Trophoblast cell (in vitro differentiated cells and primary cell): ENCODE measurements around the gene IL1RAPL1.

Experiments
- DNase-seq, 2 donors: peaks; one replicate each; pipeline ENCODE4 v3.0.0-alpha.2; 2016
- H2AFZ ChIP-seq: 2 replicates; pipeline ENCODE4 v1.6.1; 2013; ENCODE audit warnings: low read length, moderate library complexity, mild to moderate bottlenecking; ENCODE audit not compliant: insufficient read depth, poor library complexity
- H2AK5ac ChIP-seq: 2 replicates; pipeline ENCODE4 v1.6.1; 2013; ENCODE audit warnings: mild to moderate bottlenecking, low read length
- H2BK120ac ChIP-seq: 2 replicates; pipeline ENCODE4 v1.6.1; 2013; ENCODE audit warnings: low read length, mild to moderate bottlenecking, moderate library complexity; ENCODE audit not compliant: insufficient read depth, poor library complexity
- H2BK12ac ChIP-seq: 2 replicates; pipeline ENCODE4 v1.6.1; 2013; ENCODE audit warnings: mild to moderate bottlenecking, low read length, moderate library complexity
- H2BK5ac ChIP-seq: 2 replicates; pipeline ENCODE4 v1.6.1; 2013; ENCODE audit warnings: low read length, low read depth, moderate library complexity, mild to moderate bottlenecking; ENCODE audit not compliant: poor library complexity
- H3K14ac ChIP-seq: 2 replicates; pipeline ENCODE4 v1.6.1; 2013; ENCODE audit warnings: mild to moderate bottlenecking, low read length
- H3K18ac ChIP-seq: 2 replicates; pipeline ENCODE4 v1.6.1; 2013; ENCODE audit warnings: mild to moderate bottlenecking, low read length
- H3K23ac ChIP-seq: 2 replicates; pipeline ENCODE4 v1.6.1; 2013; ENCODE audit warnings: low read length
- H3K27ac ChIP-seq: 2 replicates; pipeline ENCODE4 v1.5.1; 2013; ENCODE audit warnings: low read depth, mild to moderate bottlenecking, inconsistent platforms, low read length, moderate library complexity
- H3K27me3 ChIP-seq: 2 replicates; pipeline ENCODE4 v1.6.1; 2013; ENCODE audit warnings: inconsistent platforms, mild to moderate bottlenecking, low read length, moderate library complexity; ENCODE audit not compliant: insufficient read depth
- H3K36me3 ChIP-seq, 2 experiments: 1 replicate in 1 of 2; 2 replicates in 1 of 2; pipeline ENCODE4 v1.6.1; 2013; ENCODE audit warnings: low read length in 2 of 2, mild to moderate bottlenecking in 2 of 2, moderate library complexity in 1 of 2; ENCODE audit not compliant: insufficient read depth in 2 of 2, control insufficient read depth in 1 of 2
- H3K4ac ChIP-seq: 2 replicates; pipeline ENCODE4 v1.6.1; 2013; ENCODE audit warnings: low read depth, mild to moderate bottlenecking, low read length, moderate library complexity
- H3K4me1 ChIP-seq, 2 experiments: 1 replicate in 1 of 2; 2 replicates in 1 of 2; pipeline ENCODE4 v1.6.1; 2013; ENCODE audit warnings: low read length in 2 of 2, mild to moderate bottlenecking in 2 of 2, moderate library complexity in 1 of 2; ENCODE audit not compliant: insufficient read depth in 2 of 2, control insufficient read depth in 1 of 2
- H3K4me2 ChIP-seq: 2 replicates; pipeline ENCODE4 v1.6.1; 2013; ENCODE audit warnings: inconsistent platforms, mild to moderate bottlenecking, low read length, moderate library complexity
- H3K4me3 ChIP-seq: 2 replicates; pipeline ENCODE4 v1.5.1; 2013; ENCODE audit warnings: mild to moderate bottlenecking, low read depth, low read length, inconsistent platforms
- H3K79me1 ChIP-seq: one replicate; pipeline ENCODE4 v1.6.1; 2013; ENCODE audit warnings: low read length
- H3K79me2 ChIP-seq: 2 replicates; pipeline ENCODE4 v1.6.1; 2013; ENCODE audit warnings: low read length, mild to moderate bottlenecking; ENCODE audit not compliant: control insufficient read depth, insufficient read depth, poor library complexity
- H3K9ac ChIP-seq: 2 replicates; pipeline ENCODE4 v1.6.1; 2013; ENCODE audit warnings: mild to moderate bottlenecking, low read length
- H3K9me3 ChIP-seq: 2 replicates; pipeline ENCODE4 v1.6.1; 2013; ENCODE audit warnings: low read depth, mild to moderate bottlenecking, control low read depth, inconsistent platforms, low read length; ENCODE audit not compliant: insufficient read depth
- H4K12ac ChIP-seq: 2 replicates; pipeline ENCODE4 v1.6.1; 2013; ENCODE audit warnings: low read depth, mild to moderate bottlenecking, low read length, moderate library complexity
- H4K8ac ChIP-seq: 2 replicates; pipeline ENCODE4 v1.6.1; 2013; ENCODE audit warnings: low read depth, mild to moderate bottlenecking, low read length, moderate library complexity
- H4K91ac ChIP-seq: one replicate; pipeline ENCODE4 v1.6.1; 2013; ENCODE audit warnings: low read depth, mild to moderate bottlenecking, low read length, moderate library complexity
- WGBS: extraction: QIAGEN DNeasy Blood & Tissue Kit; methylation state at CpG from one replicate; pipeline ENCODE4 v1.1.7; 2013; ENCODE audit warnings: missing lambda C conversion rate; ENCODE audit not compliant: insufficient read length, insufficient coverage; ENCODE audit errors: extremely low coverage; 5-methylcytosine and 5-hydroxymethylcytosine counted together

The IL1RAPL1 gene

DNA sequence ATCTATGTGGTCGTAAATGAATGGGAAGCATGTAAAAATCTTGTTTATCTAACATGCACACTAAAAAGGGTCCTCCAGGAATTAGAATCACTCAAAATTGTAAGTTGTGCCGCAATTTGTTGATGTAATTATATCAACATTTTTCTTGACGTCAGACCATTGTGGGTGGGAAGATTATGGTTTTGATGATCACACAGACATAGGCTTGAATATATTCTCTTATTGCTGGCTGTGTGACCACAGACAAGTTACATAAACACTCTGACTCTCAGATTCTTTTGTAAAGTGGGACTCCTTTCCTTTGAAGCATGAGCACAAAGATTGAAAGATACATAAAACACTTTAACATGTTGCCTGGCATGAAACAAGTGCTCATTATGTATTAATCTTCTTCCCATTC, 51.5 kb downstream of the IL1RAPL1 start:
- Histone ChIP-seq H3K79me1 (no peaks in the 10 kb centered on the region), H3K9me3 (no peaks in the 10 kb centered on the region), H2BK120ac (no peak overlapping the region), H3K27me3 (no peaks in the 10 kb centered on the region), H3K79me2 (no peaks in the 10 kb centered on the region), H3K36me3 (no peaks in the 10 kb centered on the region), H4K8ac (no peak overlapping the region), H2AK5ac (no peak overlapping the region), H3K4me3 (no peak overlapping the region), H4K91ac (no peak overlapping the region), H3K23ac (no peak overlapping the region), H3K4me2 (no peak overlapping the region), H3K4me1 (no peaks in the 10 kb centered on the region), H3K18ac (no peak overlapping the region), H2AFZ (no peak overlapping the region), H2BK5ac (no peak overlapping the region), H3K14ac (no peak overlapping the region), H4K12ac (no peak overlapping the region), H3K4ac (no peak overlapping the region), H3K9ac (no peak overlapping the region), H2BK12ac (no peak overlapping the region), H3K27ac (no peak overlapping the region)
- no peak for DNase-seq
- no CpG with 5 or more reads among the region's 3 CpGs for WGBS

DNA sequence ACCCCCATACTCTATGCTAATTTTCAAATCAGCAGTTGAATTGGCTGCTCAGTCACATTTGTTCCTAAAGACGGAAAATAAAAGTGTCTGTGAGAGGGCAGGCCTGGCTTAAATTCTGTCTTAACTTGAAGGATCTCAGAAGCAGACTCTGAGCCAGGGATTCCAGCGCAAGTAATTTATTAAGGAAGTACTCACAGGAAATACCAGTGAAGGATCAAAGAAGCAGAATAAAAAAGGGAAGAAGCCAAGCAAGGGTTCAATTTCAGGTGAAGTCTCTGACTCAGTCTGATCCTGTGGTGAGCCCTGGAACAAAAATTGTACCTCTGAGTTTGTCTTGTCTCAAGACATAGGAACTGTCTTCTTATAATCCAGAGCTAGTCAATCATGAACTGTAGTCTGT, 52.2 kb downstream of the IL1RAPL1 start:
- H3K4ac ChIP-seq: no peak overlapping the region
- H4K8ac ChIP-seq: no peak overlapping the region
- no peaks in the 10 kb centered on the region for H3K9me3 ChIP-seq
- no peak overlapping the region for H3K18ac ChIP-seq
- no peaks in the 10 kb centered on the region for H3K79me1 ChIP-seq
- no peaks in the 10 kb centered on the region for H3K4me1 ChIP-seq
- H3K14ac ChIP-seq: no peak overlapping the region
- H2BK120ac ChIP-seq: no peak overlapping the region
- H3K27ac ChIP-seq: no peak overlapping the region
- no peak overlapping the region for H3K9ac ChIP-seq
- no peak overlapping the region for H2BK5ac ChIP-seq
- H3K23ac ChIP-seq: no peak overlapping the region
- DNase-seq: no peak
- H2AFZ ChIP-seq: no peak overlapping the region
- no peaks in the 10 kb centered on the region for H3K36me3 ChIP-seq
- H4K91ac ChIP-seq: no peak overlapping the region
- no peak overlapping the region for H3K4me3 ChIP-seq
- H2BK12ac ChIP-seq: no peak overlapping the region
- no peak overlapping the region for H2AK5ac ChIP-seq
- no peak overlapping the region for H4K12ac ChIP-seq
- H3K79me2 ChIP-seq: no peaks in the 10 kb centered on the region
- no peaks in the 10 kb centered on the region for H3K27me3 ChIP-seq
- no CpG with 5 or more reads among the region's 2 CpGs for WGBS
- no peak overlapping the region for H3K4me2 ChIP-seq

DNA sequence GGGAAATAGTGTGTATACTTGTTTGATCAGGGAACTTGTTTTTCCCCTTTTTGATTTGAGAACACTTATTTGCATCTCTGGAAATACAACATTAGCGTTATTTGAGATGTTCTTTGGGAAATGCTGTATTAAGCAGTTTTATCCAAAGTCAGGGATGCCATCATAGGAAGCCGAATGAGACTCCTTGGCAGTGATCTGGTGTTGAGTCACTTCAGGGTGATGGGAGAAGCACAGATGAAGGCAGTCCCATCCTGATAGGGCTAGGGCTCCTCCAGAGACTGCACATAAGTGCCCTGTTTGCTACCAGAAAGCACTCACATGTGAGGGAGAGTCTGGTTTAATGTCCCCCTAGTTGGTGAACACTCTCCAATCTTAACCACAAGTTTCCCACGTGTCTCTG, 62.3 kb downstream of the IL1RAPL1 start:
- no peak overlapping the region for H3K9ac ChIP-seq
- H2AK5ac ChIP-seq: no peak overlapping the region
- no CpG with 5 or more reads among the region's 3 CpGs for WGBS
- H4K91ac ChIP-seq: no peak overlapping the region
- H3K27me3 ChIP-seq: no peaks in the 10 kb centered on the region
- no peak overlapping the region for H2BK12ac ChIP-seq
- H3K36me3 ChIP-seq: no peaks in the 10 kb centered on the region
- H2BK5ac ChIP-seq: no peak overlapping the region
- H3K4me2 ChIP-seq: no peak overlapping the region
- H2BK120ac ChIP-seq: no peak overlapping the region
- H3K4me3 ChIP-seq: no peak overlapping the region
- H3K23ac ChIP-seq: no peak overlapping the region
- H3K79me1 ChIP-seq: no peaks in the 10 kb centered on the region
- H2AFZ ChIP-seq: no peak overlapping the region
- H4K12ac ChIP-seq: no peak overlapping the region
- no peak for DNase-seq
- H3K9me3 ChIP-seq: no peaks in the 10 kb centered on the region
- no peak overlapping the region for H3K14ac ChIP-seq
- no peaks in the 10 kb centered on the region for H3K4me1 ChIP-seq
- H3K4ac ChIP-seq: no peak overlapping the region
- no peak overlapping the region for H3K18ac ChIP-seq
- no peaks in the 10 kb centered on the region for H3K79me2 ChIP-seq
- H4K8ac ChIP-seq: no peak overlapping the region
- H3K27ac ChIP-seq: no peak overlapping the region

DNA sequence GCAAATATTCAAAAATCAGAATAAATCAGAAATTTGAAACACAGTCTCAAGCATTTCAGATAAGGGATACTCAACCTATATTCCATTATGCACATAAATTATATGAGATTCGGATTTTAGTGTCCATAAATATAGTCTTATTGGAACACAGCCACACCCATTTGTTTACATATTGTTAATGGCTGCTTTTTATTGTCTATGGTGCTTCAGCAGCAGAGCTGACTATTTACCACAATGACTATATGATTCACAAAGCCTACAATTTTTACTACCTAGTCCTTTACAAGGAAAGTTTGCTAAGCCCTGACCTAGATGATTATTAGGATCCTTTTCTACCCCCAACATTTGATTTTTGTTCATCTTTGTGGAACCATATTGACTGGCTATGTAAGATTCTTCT, 63.9 kb downstream of the IL1RAPL1 start:
- Histone ChIP-seq H2AFZ (no peak overlapping the region), H3K36me3 (no peaks in the 10 kb centered on the region), H2BK5ac (no peak overlapping the region), H3K14ac (no peak overlapping the region), H3K4me2 (no peak overlapping the region), H3K4me1 (no peaks in the 10 kb centered on the region), H3K4ac (no peak overlapping the region), H3K4me3 (no peak overlapping the region), H2BK120ac (no peak overlapping the region), H3K27me3 (no peaks in the 10 kb centered on the region), H2AK5ac (no peak overlapping the region), H4K12ac (no peak overlapping the region), H3K23ac (no peak overlapping the region), H3K9ac (no peak overlapping the region), H3K79me2 (no peaks in the 10 kb centered on the region), H3K18ac (no peak overlapping the region), H3K27ac (no peak overlapping the region), H4K8ac (no peak overlapping the region), H4K91ac (no peak overlapping the region), H2BK12ac (no peak overlapping the region), H3K9me3 (no peaks in the 10 kb centered on the region), H3K79me1 (no peaks in the 10 kb centered on the region)
- DNase-seq: no peak
- WGBS: no CpG with 5 or more reads among the region's 1 CpG
